GM12892 (cell line): ENCODE measurements around the gene USP15.

ENCODE experiments used
- POLR2A ChIP-seq: IDR thresholded peaks from 2 replicates; pipeline ENCODE4 v1.6.1; 2011; ENCODE audit warnings: low read depth, low read length, control low read depth
- POLR2AphosphoS5 ChIP-seq: IDR thresholded peaks from 2 replicates; pipeline ENCODE4 v1.6.1; 2011; ENCODE audit warnings: low read depth, low read length, control low read depth
- TAF1 ChIP-seq: IDR thresholded peaks from 2 replicates; pipeline ENCODE4 v1.6.1; 2011; ENCODE audit warnings: low read depth, mild to moderate bottlenecking, control low read depth, low read length, borderline replicate concordance

- TF ChIP-seq POLR2A (no peak), TAF1 (no peak), POLR2AphosphoS5 (no peak)
Measured at GRCh38 chr12:62446754-62447452, 186.7 kb downstream of the USP15 start.
